ENCODE data around the gene CACNA1B.
A peak's percentile ranks its signal among the peaks of the same experiment; 100 is the strongest.
"Not testable (repeated sequence)": the region's sequence is repeated elsewhere in the genome, so short reads cannot be mapped to it uniquely, and the experiment has no call there.

The CACNA1B gene

GRCh38 chr9:138122201-138122600 is 244.6 kb downstream of the CACNA1B start:
- DNase-seq = no peak

DNA sequence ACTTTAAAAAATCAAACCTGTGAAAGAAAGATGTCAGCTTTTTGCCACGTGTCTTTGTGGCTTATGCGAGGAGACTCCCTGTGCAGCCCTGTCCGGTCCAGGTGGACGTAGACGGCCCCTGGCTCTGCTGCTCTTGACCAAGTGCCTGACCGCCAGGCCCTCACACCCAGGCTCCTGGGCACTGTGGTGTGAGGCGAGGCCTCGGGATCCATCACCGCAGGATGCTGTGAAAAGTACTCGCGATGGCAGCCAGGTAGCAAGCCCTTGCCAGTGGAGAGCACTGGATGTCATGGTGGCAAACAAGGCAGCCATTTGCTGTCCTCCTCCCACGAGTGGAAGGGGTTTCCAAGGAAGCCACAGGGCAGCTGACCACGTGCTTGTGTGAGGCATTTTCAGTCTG is 245.1 kb downstream of the CACNA1B start:
- DNase-seq = no peak

GRCh38 chr9:138123086-138123485 is 245.5 kb downstream of the CACNA1B start:
- no peak for DNase-seq

GRCh38 chr9:138126090-138126857 is 248.7 kb downstream of the CACNA1B start:
- DNase-seq = not testable (repeated sequence)

- not testable (repeated sequence) for DNase-seq
Observed at GRCh38 chr9:138126858-138127584, 249.4 kb downstream of the CACNA1B start.

- DNase-seq = not testable (repeated sequence)
Observed at GRCh38 chr9:138128027-138128426, 250.4 kb downstream of the CACNA1B start.

GRCh38 chr9:138129318-138129717 is 251.7 kb downstream of the CACNA1B start:
- not testable (repeated sequence) for DNase-seq

GRCh38 chr9:138132946-138133705 is 255.5 kb downstream of the CACNA1B start:
- not testable (repeated sequence) for DNase-seq

DNA sequence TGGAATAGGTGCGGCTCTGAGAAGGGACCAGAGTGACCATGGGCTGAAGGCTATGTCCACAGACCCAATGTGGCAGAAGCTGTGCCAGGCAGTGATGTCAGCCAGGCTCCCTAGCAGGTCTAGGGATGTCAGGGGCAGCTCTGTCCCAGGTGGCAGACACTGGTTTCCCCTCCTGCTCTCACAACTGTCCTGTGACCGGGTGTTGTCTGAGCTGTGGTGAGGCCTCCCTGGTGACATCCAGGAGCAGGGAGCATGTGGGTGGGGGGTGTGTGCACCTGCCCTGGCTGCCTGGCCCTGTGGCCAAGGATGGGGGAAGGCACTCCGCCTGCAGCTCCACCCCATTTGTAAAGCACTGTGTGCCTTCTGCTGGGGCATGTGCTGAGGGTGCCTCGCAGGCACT is 257.0 kb downstream of the CACNA1B start:
- not testable (repeated sequence) for DNase-seq

DNA sequence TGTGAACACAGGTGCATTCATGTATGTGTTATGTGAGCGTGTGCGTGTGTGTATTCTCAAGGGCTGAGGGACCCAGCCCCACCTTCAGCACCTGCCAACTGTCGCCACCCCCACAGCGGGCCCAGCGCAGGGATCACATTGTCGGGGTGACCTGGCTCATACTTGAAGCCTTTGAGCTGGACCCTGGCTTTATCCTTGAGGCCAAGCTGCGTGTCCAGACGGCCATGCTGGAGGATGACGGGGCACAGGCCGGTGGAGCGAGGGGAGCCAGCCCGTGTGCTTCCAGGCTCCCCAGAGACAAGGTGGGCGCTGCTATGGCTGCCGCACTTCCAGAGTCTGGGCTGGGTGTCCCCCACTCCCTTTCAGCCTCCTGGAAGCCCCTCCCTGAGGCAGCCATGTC is 261.5 kb downstream of the CACNA1B start:
- DNase-seq = not testable (repeated sequence)

- not testable (repeated sequence) for DNase-seq
Observed at GRCh38 chr9:138140980-138141379, 263.4 kb downstream of the CACNA1B start.

DNA sequence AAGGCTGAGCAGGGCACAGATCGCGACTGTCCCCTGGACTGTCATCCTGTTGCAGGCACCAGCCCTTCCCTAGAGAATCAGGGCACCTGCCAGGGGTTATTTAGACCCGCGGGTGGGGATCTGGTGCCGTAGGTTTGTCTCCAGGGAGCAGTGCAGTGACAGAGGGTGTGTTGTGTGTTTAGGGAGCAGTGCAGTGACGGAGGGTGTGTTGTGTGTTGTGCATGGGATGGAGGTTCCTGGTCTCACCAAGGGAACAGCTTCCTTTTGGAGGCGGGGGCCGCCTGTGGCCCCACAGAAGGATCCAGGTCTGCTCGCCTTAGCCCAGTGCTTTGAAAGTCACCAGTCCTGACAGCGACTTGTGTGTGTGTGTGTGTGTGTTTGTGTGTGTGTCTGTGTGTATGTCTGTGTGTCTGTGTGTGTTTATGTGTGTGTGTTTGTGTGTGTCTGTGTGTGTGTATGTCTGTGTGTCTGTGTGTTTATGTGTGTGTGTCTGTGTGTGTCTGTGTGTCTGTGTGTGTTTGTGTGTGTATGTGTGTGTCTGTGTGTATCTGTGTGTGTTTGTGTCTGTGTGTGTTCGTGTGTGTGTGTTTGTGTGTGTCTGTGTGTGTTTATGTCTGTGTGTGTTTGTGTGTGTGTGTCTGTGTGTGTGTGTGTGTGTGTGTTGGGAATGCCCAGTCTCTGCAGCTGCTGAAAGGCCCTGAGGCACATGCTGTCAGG is 265.1 kb downstream of the CACNA1B start:
- DNase-seq = not testable (repeated sequence)

DNA sequence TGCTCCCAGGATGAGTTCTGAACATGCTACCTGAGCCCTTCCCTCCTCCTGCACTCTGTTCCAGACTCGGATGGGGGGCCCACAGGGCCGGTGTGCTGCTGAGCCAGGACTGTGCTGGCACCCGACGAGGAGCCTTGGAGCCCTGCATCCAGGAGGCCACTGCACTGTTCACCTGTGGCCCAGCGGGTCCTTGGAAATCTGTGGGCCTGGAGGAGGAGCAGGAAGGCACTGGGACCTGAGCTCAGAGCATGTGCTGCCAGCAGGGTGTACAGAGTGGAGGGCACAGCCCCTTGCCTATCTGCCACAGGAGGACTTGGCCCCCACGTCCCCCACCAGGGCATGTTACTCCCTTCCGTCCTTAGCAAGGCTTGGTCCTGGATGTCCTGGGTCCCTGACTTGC is 265.9 kb downstream of the CACNA1B start:
- DNase-seq = not testable (repeated sequence)

- DNase-seq = peak; percentile 52
Observed at GRCh38 chr9:138147556-138147955, 270.0 kb downstream of the CACNA1B start.

GRCh38 chr9:138149672-138150656 is 272.4 kb downstream of the CACNA1B start:
- peak; percentile 24 for DNase-seq

DNA sequence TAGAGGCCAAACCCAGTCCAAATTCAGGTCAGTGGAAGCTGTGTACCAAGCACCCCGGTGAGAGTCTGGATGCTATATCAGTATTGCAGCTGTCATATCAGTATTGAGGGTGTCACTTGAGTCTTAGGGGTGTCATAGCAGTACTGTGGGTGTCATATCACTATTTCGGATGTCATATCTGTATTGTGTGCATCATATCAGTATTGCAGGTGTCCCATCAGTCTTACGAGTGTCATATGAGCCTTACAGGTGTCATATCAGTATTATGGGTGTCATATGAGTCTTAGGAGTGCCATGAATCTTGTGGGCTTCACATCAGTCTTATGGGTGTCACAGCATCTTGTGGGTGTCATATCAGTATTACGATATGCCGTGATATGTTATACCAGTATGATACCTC is 278.2 kb downstream of the CACNA1B start:
- DNase-seq = not testable (repeated sequence)

- not testable (repeated sequence) for DNase-seq
Observed at GRCh38 chr9:138166793-138167192, 289.2 kb downstream of the CACNA1B start.

All from right hindlimb (tissue), 1 donor.